H1 (cell line): Measurements from ENCODE around the gene MMADHC. TPM values are rescaled to one million over a fixed set of nuclear protein-coding genes. Genes with fewer than 3 reads are reported as not detected.

Experiments used
- CTCF ChIA-PET: fragments of 300-600 bp; sonication (Branson Sonifier 250); formaldehyde crosslinking; loops from one replicate; lab custom pipeline; 2021; ENCODE audit not compliant: partially characterized antibody; lab: Charles Lee
- POLR2A ChIA-PET: fragments of 300-600 bp; sonication (Branson Sonifier 250); formaldehyde crosslinking; loops from one replicate; lab custom pipeline; 2021; ENCODE audit warnings: inconsistent platforms; ENCODE audit not compliant: partially characterized antibody; lab: Charles Lee
- DNase-seq, 2 experiments: peaks; one replicate each; pipeline versions ENCODE4 v3.0.0 to v3.0.0-alpha.2; 2010 to 2022; ENCODE audit warnings: low spot score in 2 of 2, low read depth in 1 of 2, mixed read lengths in 1 of 2
- FAIRE-seq: peaks from 2 replicates; lab custom pipeline; 2011; peaks lifted over from hg19 to GRCh38; lab: Jason Lieb, UNC
- H2AFZ ChIP-seq: 2 replicates; pipeline ENCODE4 v1.8.1; 2012; ENCODE audit warnings: low read length, inconsistent platforms
- H2AK5ac ChIP-seq: 2 replicates; pipeline ENCODE4 v1.6.1; 2013; ENCODE audit warnings: low read depth, low read length
- H2BK120ac ChIP-seq: replicated peaks from 2 replicates; pipeline ENCODE3; 2013; ENCODE audit warnings: low read depth, low read length, inconsistent platforms
- H2BK12ac ChIP-seq: 2 replicates; pipeline ENCODE4 v1.6.1; 2013; ENCODE audit warnings: low read depth, low read length
- H2BK15ac ChIP-seq: 2 replicates; pipeline ENCODE4 v1.6.1; 2013; ENCODE audit warnings: low read length
- H2BK20ac ChIP-seq: 2 replicates; pipeline ENCODE4 v1.6.1; 2013; ENCODE audit warnings: low read length
- H2BK5ac ChIP-seq: 2 replicates; pipeline ENCODE4 v1.6.1; 2013; ENCODE audit warnings: low read depth, low read length
- H3K14ac ChIP-seq: 2 replicates; pipeline ENCODE4 v1.6.1; 2013; ENCODE audit warnings: inconsistent platforms; ENCODE audit not compliant: insufficient read length
- H3K18ac ChIP-seq: 2 replicates; pipeline ENCODE4 v1.6.1; 2013; ENCODE audit warnings: low read length; ENCODE audit errors: extremely low read depth
- H3K23ac ChIP-seq: 2 replicates; pipeline ENCODE4 v1.6.1; 2013; ENCODE audit warnings: inconsistent platforms; ENCODE audit not compliant: insufficient read length
- H3K23me2 ChIP-seq: 2 replicates; pipeline ENCODE4 v1.6.1; 2013; ENCODE audit warnings: low read depth, low read length
- H3K27ac ChIP-seq: 2 replicates; pipeline ENCODE4 v1.6.1; 2011; ENCODE audit warnings: low read depth, low read length, inconsistent platforms
- H3K27me3 ChIP-seq, 4 experiments: replicated peaks in 1 of 4; 1 replicate in 1 of 4; 2 replicates in 3 of 4; pipeline versions ENCODE4 v1.6.1 to v1.8.1; 2011 to 2013; ENCODE audit warnings: low read length in 3 of 4, mild to moderate bottlenecking in 3 of 4, inconsistent platforms in 2 of 4, mixed read lengths in 2 of 4, moderate library complexity in 1 of 4; ENCODE audit not compliant: control insufficient read depth in 3 of 4, insufficient read depth in 3 of 4; ENCODE audit errors: extremely low read depth in 1 of 4
- H3K36me3 ChIP-seq, 4 experiments: 2 replicates each; pipeline versions ENCODE4 v1.6.1 to v1.8.1; 2011 to 2013; ENCODE audit warnings: mild to moderate bottlenecking in 4 of 4, low read length in 3 of 4, moderate library complexity in 2 of 4, control low read depth in 1 of 4, inconsistent platforms in 1 of 4; ENCODE audit not compliant: insufficient read depth in 4 of 4, control insufficient read depth in 2 of 4
- H3K4ac ChIP-seq: replicated peaks from 2 replicates; pipeline ENCODE3; 2013; ENCODE audit warnings: low read length, low read depth, mixed read lengths, inconsistent platforms; ENCODE audit not compliant: insufficient read length
- H3K4me1 ChIP-seq, 4 experiments: replicated peaks in 1 of 4; 1 replicate in 1 of 4; 2 replicates in 3 of 4; pipeline versions ENCODE4 v1.6.1 to v1.8.1; 2011 to 2013; ENCODE audit warnings: low read length in 3 of 4, inconsistent platforms in 2 of 4, mixed read lengths in 1 of 4; ENCODE audit not compliant: insufficient read depth in 4 of 4, control insufficient read depth in 3 of 4
- H3K4me2 ChIP-seq, 2 experiments: 2 replicates each; pipeline versions ENCODE4 v1.6.1 to v1.8.1; 2011 to 2013; ENCODE audit warnings: low read depth in 2 of 2, low read length in 2 of 2, control low read depth in 1 of 2, inconsistent platforms in 1 of 2, mild to moderate bottlenecking in 1 of 2; ENCODE audit not compliant: insufficient read depth in 1 of 2
- H3K4me3 ChIP-seq, 4 experiments: fragments of 200-600, 300-600 bp in 1 of 4; sonication (generic), shearing (Covaris generic), sonication (Bioruptor Twin) in 1 of 4; 2 replicates each; pipeline versions ENCODE4 v1.5.1 to v1.8.1; 2011 to 2016; ENCODE audit warnings: low read length in 4 of 4, low read depth in 3 of 4, control low read depth in 2 of 4, inconsistent platforms in 2 of 4, mild to moderate bottlenecking in 2 of 4, mixed read lengths in 1 of 4, moderate library complexity in 1 of 4; ENCODE audit not compliant: insufficient read depth in 2 of 4; ENCODE audit errors: extremely low read depth in 1 of 4
- H3K56ac ChIP-seq: replicated peaks from 2 replicates; pipeline ENCODE3; 2013; ENCODE audit warnings: low read depth, mild to moderate bottlenecking, mixed read lengths, low read length, inconsistent platforms; ENCODE audit not compliant: insufficient read length
- H3K79me1 ChIP-seq: 2 replicates; pipeline ENCODE4 v1.6.1; 2013; ENCODE audit warnings: low read depth, low read length, control low read depth
- H3K79me2 ChIP-seq, 2 experiments: 2 replicates each; pipeline versions ENCODE4 v1.6.1 to v1.8.1; 2012 to 2013; ENCODE audit warnings: low read length in 2 of 2, mild to moderate bottlenecking in 2 of 2, inconsistent platforms in 1 of 2; ENCODE audit not compliant: insufficient read depth in 2 of 2, control insufficient read depth in 1 of 2
- H3K9ac ChIP-seq, 4 experiments: replicated peaks in 1 of 4; 1 replicate in 1 of 4; 2 replicates in 3 of 4; pipeline versions ENCODE4 v1.6.1 to v1.8.1; 2011 to 2013; ENCODE audit warnings: low read depth in 3 of 4, low read length in 3 of 4, control low read depth in 2 of 4, mild to moderate bottlenecking in 2 of 4, moderate library complexity in 2 of 4, inconsistent platforms in 1 of 4; ENCODE audit errors: extremely low read depth in 1 of 4
- H3K9me3 ChIP-seq, 2 experiments: 2 replicates each; pipeline versions ENCODE4 v1.6.1 to v1.8.1; 2012 to 2013; ENCODE audit warnings: mild to moderate bottlenecking in 2 of 2, moderate library complexity in 2 of 2, control low read depth in 1 of 2, inconsistent platforms in 1 of 2, low read depth in 1 of 2, low read length in 1 of 2, mixed read lengths in 1 of 2; ENCODE audit not compliant: insufficient read depth in 2 of 2
- H4K20me1 ChIP-seq, 2 experiments: replicated peaks in 1 of 2; 2 replicates each; pipeline versions ENCODE3 to v1.8.1; 2011 to 2013; ENCODE audit warnings: inconsistent platforms in 2 of 2, low read length in 2 of 2, mild to moderate bottlenecking in 1 of 2; ENCODE audit not compliant: insufficient read depth in 2 of 2, control insufficient read depth in 1 of 2
- H4K5ac ChIP-seq: 2 replicates; pipeline ENCODE4 v1.6.1; 2013; ENCODE audit warnings: low read length, low read depth, mixed read lengths, inconsistent platforms; ENCODE audit not compliant: insufficient read length
- H4K8ac ChIP-seq: 2 replicates; pipeline ENCODE4 v1.8.0; 2013; ENCODE audit warnings: mild to moderate bottlenecking, moderate library complexity, low read length, inconsistent platforms; ENCODE audit not compliant: insufficient read depth; ENCODE audit errors: extremely low read depth
- H4K91ac ChIP-seq: replicated peaks from 2 replicates; pipeline ENCODE3; 2013; ENCODE audit warnings: low read length, mixed read lengths, inconsistent platforms; ENCODE audit not compliant: insufficient read length
- CEBPB ChIP-seq: IDR thresholded peaks from 2 replicates; pipeline ENCODE4 v1.6.1; 2012; ENCODE audit warnings: low read depth, low read length
- JUN ChIP-seq: IDR thresholded peaks from 2 replicates; pipeline ENCODE4 v1.6.1; 2011; ENCODE audit warnings: low read depth, mild to moderate bottlenecking, improper control_type of control experiment, low read length
- KDM5A ChIP-seq: fragments of 200-600 bp; IDR thresholded peaks from 2 replicates; pipeline ENCODE4 v1.7.1; 2012; ENCODE audit warnings: mild to moderate bottlenecking, low read length, inconsistent platforms, mixed read lengths
- NANOG ChIP-seq: IDR thresholded peaks from 2 replicates; pipeline ENCODE4 v1.6.1; 2011; ENCODE audit warnings: low read length, low read depth, mild to moderate bottlenecking, inconsistent platforms; ENCODE audit not compliant: insufficient read depth, poor library complexity, severe bottlenecking
- NRF1 ChIP-seq: IDR thresholded peaks from 2 replicates; pipeline ENCODE4 v1.6.1; 2011; ENCODE audit warnings: mild to moderate bottlenecking, low read depth, low read length, improper control_type of control experiment
- POLR2A ChIP-seq, 2 experiments: IDR thresholded peaks; 1 replicate in 1 of 2; 2 replicates in 1 of 2; pipeline ENCODE4 v1.6.1; 2011; ENCODE audit warnings: low read depth in 2 of 2, low read length in 2 of 2, mild to moderate bottlenecking in 2 of 2; ENCODE audit errors: control extremely low read depth in 1 of 2
- POU5F1 ChIP-seq: IDR thresholded peaks from 2 replicates; pipeline ENCODE4 v1.6.1; 2011; ENCODE audit warnings: low read depth, mild to moderate bottlenecking, low read length, moderate library complexity
- RFX5 ChIP-seq: IDR thresholded peaks from 2 replicates; pipeline ENCODE4 v1.6.1; 2011; ENCODE audit warnings: low read depth, low read length, improper control_type of control experiment, borderline replicate concordance
- RXRA ChIP-seq: IDR thresholded peaks from 2 replicates; pipeline ENCODE4 v1.6.1; 2011; ENCODE audit warnings: low read depth, mild to moderate bottlenecking, low read length, moderate library complexity; ENCODE audit not compliant: insufficient read depth
- WGBS, 2 experiments: shearing (Covaris generic) in 1 of 2; methylation state at CpG; one replicate each; pipeline versions ENCODE4 v1.1.6 to v1.1.7; 2013 to 2015; ENCODE audit warnings: low lambda C conversion rate in 2 of 2, mixed read lengths in 2 of 2, inconsistent platforms in 1 of 2, low coverage in 1 of 2, missing lambda C conversion rate in 1 of 2; ENCODE audit not compliant: insufficient replicate concordance in 2 of 2, insufficient coverage in 1 of 2, insufficient read length in 1 of 2; ENCODE audit errors: extremely low coverage in 1 of 2, missing lambda C conversion rate in 1 of 2; 5-methylcytosine and 5-hydroxymethylcytosine counted together
- polyA plus RNA-seq, 7 experiments: library from polyadenylated mRNA; depleted of rRNA in 3 of 7; stranded (reverse) in 5 of 7; unstranded in 2 of 7; fragments of >200 nt in 5 of 7; fragments of 200-250 nt in 2 of 7; gene quantifications; 1 replicate in 5 of 7; 2 replicates in 1 of 7; 4 replicates in 1 of 7; pipeline versions ENCODE4 v1.2.1 to v1.2.3, GENCODE V29; 2011 to 2013; ENCODE audit warnings: missing spikeins in 2 of 7, mixed read lengths in 2 of 7
- total RNA-seq: library from RNA; stranded (reverse); fragmentation: NEBNext Ultra II Directional; extraction: Animal tissue kit (Norgen Biotek cat#: 25700); gene quantifications from 2 replicates; pipeline ENCODE4 v1.2.1, GENCODE V29; 2021
- TF ChIP-seq, protein P1 (sequence below): IDR thresholded peaks from 2 replicates; pipeline ENCODE4 v1.6.1; 2011; ENCODE audit warnings: low read length, improper control_type of control experiment
- TF ChIP-seq, protein P2 (sequence below), 3 experiments: IDR thresholded peaks; 1 replicate in 2 of 3; 2 replicates in 1 of 3; pipeline versions ENCODE4 v1.5.1 to v1.6.1; 2011; ENCODE audit warnings: low read length in 3 of 3, mild to moderate bottlenecking in 3 of 3, inconsistent platforms in 2 of 3, low read depth in 1 of 3, moderate library complexity in 1 of 3; ENCODE audit not compliant: insufficient read depth in 1 of 3; ENCODE audit errors: control extremely low read depth in 1 of 3

Gene MMADHC
- total and polyA plus RNA-seq, 2 of the 8 experiments (the other 6 are each of a cell fraction or from before 2014, with no cell fraction given): 61.1 to 130 TPM

DNA sequence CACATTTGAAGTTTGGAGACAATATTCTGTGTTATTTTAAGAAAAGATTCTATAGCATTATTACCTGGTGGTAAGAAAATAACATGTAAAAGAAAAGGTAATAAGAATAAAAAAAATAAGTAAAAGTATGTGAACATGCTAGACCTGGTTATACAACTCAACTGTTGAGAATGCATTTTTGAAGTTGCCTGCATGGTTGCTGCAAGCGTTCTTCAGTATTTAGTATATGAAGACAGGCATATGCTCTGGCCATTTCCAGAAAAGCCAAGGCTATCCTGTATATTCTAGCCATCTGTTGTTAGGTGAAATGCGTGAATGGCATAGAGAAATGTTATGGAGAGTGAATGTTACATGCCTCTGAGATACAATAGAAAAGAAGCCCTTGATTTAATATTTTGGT is 6.8 kb upstream of the MMADHC start:
- no peak for FAIRE-seq
- H2BK12ac ChIP-seq: no peak overlapping the region
- H3K4me3 ChIP-seq: no peak overlapping the region
- no peak overlapping the region for H4K91ac ChIP-seq
- no peak overlapping the region for H3K14ac ChIP-seq
- H2BK15ac ChIP-seq: no peak overlapping the region
- no peaks in the 10 kb centered on the region for H3K36me3 ChIP-seq
- H2BK5ac ChIP-seq: no peak overlapping the region
- H3K79me1 ChIP-seq: no peaks in the 10 kb centered on the region
- H3K56ac ChIP-seq: no peak overlapping the region
- ChIA-PET CTCF (interaction anchor here (0.6 to 1.5 kb wide), 3 partner anchors 1126 to 1645 kb away, joined by 3 to 5 read pairs (median 3); no protein-coding TSS in a partner anchor), POLR2A (no interaction called here)
- H2BK20ac ChIP-seq: no peak overlapping the region
- H3K4ac ChIP-seq: no peak overlapping the region
- H3K23me2 ChIP-seq: no peaks in the 10 kb centered on the region
- H3K9ac ChIP-seq: no peak overlapping the region
- no peaks in the 10 kb centered on the region for H3K4me1 ChIP-seq
- no peak overlapping the region for H2BK120ac ChIP-seq
- no peak overlapping the region for H2AK5ac ChIP-seq
- H2AFZ ChIP-seq: no peak overlapping the region
- no peak overlapping the region for H3K18ac ChIP-seq
- H3K9me3 ChIP-seq: no peaks in the 10 kb centered on the region
- H4K5ac ChIP-seq: no peak overlapping the region
- H4K8ac ChIP-seq: no peak overlapping the region
- no peaks in the 10 kb centered on the region for H4K20me1 ChIP-seq
- no peak for DNase-seq
- H3K23ac ChIP-seq: no peak overlapping the region
- no peaks in the 10 kb centered on the region for H3K27me3 ChIP-seq
- H3K27ac ChIP-seq: no peak overlapping the region
- H3K4me2 ChIP-seq: no peak overlapping the region
- WGBS, 2 experiments: 90% methylated on average over 2 of the region's 2 CpGs; no CpG with 5 or more reads in 1 of the 2 experiments
- H3K79me2 ChIP-seq: no peaks in the 10 kb centered on the region
- TF ChIP-seq JUN (no peak), RFX5 (no peak), RXRA (no peak), CEBPB (no peak), NANOG (no peak), POLR2A (IDR thresholded peaks at IDR 0.05; ENCODE audit: control extremely low read depth in 1 of 2, low read depth in 2 of 2, low read length in 2 of 2) (no peak), POU5F1 (no peak), KDM5A (no peak), NRF1 (no peak)
- TF ChIP-seq, protein P1, sequence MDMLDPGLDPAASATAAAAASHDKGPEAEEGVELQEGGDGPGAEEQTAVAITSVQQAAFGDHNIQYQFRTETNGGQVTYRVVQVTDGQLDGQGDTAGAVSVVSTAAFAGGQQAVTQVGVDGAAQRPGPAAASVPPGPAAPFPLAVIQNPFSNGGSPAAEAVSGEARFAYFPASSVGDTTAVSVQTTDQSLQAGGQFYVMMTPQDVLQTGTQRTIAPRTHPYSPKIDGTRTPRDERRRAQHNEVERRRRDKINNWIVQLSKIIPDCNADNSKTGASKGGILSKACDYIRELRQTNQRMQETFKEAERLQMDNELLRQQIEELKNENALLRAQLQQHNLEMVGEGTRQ: no peak
- TF ChIP-seq, protein P2, sequence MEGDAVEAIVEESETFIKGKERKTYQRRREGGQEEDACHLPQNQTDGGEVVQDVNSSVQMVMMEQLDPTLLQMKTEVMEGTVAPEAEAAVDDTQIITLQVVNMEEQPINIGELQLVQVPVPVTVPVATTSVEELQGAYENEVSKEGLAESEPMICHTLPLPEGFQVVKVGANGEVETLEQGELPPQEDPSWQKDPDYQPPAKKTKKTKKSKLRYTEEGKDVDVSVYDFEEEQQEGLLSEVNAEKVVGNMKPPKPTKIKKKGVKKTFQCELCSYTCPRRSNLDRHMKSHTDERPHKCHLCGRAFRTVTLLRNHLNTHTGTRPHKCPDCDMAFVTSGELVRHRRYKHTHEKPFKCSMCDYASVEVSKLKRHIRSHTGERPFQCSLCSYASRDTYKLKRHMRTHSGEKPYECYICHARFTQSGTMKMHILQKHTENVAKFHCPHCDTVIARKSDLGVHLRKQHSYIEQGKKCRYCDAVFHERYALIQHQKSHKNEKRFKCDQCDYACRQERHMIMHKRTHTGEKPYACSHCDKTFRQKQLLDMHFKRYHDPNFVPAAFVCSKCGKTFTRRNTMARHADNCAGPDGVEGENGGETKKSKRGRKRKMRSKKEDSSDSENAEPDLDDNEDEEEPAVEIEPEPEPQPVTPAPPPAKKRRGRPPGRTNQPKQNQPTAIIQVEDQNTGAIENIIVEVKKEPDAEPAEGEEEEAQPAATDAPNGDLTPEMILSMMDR (IDR thresholded peaks at IDR 0.05; ENCODE audit: control extremely low read depth in 1 of 3, insufficient read depth in 1 of 3, low read depth in 1 of 3, low read length in 3 of 3): no peak
